ENCODE data around the gene AEN.
"Not testable (repeated sequence)": the region's sequence is repeated elsewhere in the genome, so short reads cannot be mapped to it uniquely, and the experiment has no call there.

AEN gene

DNA sequence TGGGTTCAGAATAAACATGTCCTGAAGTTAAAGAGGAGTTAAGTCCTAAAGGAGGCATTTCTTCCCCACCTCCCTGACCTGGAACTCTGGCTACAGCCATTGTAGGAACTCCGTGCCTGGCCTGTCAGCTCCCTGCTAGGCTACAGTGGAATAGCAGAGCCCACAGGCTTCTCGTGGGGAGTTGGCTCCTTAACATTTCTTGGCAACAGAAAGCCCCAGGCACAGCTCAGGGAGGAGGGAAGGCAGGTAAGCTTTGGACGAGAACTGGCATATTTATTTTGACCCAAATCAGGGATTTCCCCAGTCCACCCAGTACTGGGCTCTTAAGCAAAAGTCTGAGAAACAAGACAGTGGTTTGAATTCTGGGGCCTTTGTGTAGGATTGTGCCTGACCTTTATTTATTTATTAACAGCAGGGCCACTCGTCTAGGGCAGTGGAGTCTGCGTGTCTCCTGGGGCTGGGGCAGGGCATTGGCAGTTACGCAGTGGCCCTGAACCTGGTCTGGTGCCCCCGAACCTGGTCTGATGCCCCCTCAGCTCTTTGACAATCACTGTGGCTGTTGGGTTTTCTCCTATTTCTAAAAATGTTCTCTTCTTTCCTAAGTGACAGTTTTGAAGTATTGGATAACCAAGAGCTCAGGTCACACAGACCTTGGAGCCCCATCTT, 9.8 kb downstream of the AEN start:
- no peak for DNase-seq (ENCODE audit: low read depth in 2 of 3, low spot score in 1 of 3)

DNA sequence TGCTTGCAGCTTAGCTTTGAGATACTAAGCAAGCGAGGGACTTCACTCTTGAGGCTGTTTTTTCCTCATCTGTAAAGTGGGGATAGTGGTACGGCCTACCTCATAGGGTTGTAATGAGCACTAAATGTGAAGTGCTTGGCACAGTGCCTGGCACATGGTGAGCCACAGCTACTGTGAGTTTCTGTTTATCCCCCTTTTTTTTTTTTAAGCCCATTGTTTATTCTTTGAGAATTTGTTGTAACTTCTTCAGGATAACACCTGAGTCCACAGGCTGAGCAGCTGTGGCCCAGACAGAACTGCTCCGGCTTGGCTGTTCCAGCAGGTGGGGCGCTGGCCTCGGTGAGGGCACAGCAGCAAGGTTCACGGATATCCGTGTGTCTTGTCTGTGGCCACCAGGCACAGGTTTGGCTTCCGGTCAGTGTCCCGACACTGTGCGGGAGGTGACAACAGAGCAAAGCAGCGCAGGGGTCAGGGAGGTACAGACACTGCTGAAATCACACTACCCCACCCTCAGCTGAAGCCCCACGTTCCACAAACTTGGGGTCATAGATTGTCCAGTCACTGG, 10.4 kb downstream of the AEN start:
- DNase-seq (ENCODE audit: low read depth in 2 of 3, low spot score in 1 of 3), result no peak

DNA sequence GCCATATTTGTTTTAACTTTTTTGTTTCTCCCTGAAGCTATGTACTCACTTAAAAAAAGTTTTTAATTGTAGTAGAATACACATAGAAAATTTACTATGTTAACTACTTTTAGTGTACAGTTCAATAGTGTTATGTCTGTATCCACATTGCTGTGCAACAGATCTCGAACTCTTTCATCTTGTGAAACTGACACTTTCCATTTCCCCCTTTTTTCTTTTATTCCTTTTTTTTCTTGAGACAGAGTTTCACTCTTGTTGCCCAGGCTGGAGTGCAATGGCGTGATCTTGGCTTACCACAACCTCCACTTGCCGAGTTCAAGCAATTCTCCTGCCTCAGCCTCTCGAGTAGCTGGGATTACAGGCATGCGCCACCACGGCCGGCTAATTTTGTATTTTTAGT, 11.7 kb downstream of the AEN start:
- not testable (repeated sequence) for DNase-seq (ENCODE audit: low read depth in 2 of 3, low spot score in 1 of 3)

DNA sequence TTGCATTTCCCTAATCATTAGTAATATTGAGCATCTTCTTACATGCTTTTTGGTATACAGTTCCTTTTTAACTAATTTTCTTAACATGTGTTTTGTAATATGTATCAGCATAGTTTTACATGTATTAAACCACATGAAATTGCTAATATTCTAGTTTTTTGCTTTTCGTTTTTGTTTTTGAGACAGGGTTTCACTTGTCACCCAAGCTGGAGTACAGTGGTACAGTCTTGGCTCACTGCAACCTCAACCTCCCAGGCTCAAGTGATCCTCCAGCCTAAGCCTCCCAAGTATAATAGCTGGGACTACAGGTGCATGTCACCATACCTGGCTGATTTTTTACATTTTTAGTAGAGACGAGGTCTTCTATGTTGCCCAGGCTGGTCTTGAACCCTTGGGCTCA, 13.3 kb downstream of the AEN start:
- no peak for DNase-seq (ENCODE audit: low read depth in 2 of 3, low spot score in 1 of 3)

DNA sequence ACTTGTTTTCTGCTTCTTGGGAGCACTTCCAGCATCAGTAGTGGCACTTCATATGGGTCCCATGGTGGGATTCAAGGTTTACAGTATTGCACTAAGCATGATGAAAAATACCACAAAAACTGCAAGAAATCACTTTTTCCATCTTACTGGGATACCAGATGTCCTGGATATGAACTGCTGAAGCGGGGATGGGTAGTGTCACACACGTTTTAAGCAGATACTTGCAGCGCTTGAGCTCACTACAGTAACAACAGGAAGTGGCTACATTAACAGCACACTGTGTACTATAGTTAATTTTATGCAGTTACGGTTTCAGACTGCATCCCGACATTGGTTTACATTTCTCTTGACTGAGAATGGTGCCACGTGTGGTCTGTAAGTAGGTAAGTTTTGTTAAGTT, 14.2 kb downstream of the AEN start:
- DNase-seq (ENCODE audit: low read depth in 2 of 3, low spot score in 1 of 3), result no peak

DNA sequence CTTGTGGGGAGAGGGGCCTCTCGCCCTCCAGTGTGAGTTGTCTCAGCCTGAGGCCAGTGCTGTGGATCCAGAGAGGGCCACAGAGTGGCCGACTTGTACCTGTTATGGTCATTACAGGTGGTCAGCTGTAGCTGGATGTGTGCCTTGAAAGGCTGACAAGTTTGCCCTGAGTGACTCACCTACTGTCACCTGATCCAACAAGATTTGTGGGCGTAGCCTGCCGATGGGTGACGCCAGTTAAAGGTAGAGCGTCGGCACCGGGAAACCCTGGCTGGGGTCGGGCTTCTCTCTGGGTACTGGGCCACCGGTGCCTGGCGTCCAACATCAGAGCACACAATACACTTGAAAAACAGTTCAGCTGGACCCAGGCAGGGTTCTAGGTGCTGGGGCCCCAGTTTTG, 14.9 kb downstream of the AEN start:
- DNase-seq (ENCODE audit: low read depth in 2 of 3, low spot score in 1 of 3), result no peak

DNA sequence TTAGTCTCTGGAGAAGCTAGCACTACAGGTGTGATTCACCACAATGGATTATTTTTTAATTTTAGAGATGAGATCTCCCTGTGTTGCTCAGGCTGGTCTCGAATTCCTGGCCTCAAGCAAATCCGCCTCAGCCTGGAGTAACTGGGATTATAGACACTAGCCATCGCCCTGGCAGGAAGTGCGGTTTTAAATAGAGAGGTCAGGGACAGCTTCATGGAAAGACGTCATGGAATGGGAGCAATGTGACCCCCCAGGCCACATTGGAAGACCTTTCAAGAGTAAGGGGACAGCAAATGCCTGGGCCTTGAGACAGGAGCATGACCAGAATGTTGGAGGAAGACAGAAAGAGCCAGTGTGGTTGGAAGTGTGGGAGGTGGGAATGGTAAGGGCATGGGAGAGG, 15.5 kb downstream of the AEN start:
- DNase-seq (ENCODE audit: low read depth in 2 of 3, low spot score in 1 of 3), result no peak

DNA sequence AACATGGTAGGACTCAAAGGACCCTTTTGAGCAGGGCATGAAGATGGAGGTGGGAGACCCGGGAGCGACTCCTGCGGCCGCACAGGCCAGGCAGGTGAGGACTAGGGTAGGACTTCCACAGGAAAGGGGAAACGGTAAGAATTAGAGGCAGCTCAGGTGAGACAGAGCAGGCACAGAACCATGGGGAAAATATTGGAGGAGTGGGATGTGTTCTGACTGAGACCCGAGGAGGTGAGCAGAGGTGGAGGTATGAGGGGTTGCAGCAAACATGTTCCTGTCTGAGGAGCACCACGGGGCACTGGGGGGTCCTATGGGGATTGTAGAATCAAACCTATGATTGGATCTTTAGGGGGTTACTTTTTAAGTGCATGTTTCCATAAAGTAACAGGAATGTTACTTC, 16.3 kb downstream of the AEN start:
- no peak for DNase-seq (ENCODE audit: low read depth in 2 of 3, low spot score in 1 of 3)

DNA sequence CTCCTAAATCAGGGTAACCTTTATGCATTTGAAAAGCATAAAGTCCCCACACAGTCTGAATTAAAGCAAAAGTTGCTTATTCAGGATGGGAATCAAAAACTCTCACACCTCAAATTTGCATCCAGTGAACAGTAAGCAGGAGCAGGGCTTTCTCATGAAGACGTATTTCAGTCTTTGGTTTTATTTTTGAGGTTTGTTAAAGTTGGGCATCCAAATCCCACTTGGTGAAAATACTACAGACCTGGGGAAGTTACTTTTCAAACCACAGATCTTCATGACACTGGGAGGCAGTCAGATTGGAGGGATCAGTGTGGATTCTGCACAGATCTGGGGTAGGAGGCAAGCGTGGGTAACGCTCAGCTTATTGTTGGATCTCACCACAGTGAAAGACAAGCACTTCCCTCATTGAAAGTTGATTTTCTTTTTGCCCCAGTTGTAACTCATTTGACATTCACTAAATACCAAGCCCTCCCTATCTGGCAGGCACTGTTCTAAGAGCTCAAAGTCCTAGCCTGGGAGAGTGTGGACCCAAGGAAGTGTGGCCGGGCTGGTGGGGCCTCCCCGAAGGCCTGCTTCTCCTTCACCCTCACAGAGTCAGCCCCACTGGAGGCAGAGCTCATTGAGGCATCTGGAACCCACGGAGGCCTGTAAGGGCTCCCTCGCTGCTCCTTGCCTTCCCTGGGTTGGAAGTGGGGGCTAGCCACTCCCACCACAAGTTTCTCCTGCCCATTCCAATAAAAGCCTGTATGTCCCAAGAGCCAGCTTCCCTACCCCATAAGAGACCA, 16.9 kb downstream of the AEN start:
- DNase-seq (ENCODE audit: low read depth in 2 of 3, low spot score in 1 of 3), result no peak

DNA sequence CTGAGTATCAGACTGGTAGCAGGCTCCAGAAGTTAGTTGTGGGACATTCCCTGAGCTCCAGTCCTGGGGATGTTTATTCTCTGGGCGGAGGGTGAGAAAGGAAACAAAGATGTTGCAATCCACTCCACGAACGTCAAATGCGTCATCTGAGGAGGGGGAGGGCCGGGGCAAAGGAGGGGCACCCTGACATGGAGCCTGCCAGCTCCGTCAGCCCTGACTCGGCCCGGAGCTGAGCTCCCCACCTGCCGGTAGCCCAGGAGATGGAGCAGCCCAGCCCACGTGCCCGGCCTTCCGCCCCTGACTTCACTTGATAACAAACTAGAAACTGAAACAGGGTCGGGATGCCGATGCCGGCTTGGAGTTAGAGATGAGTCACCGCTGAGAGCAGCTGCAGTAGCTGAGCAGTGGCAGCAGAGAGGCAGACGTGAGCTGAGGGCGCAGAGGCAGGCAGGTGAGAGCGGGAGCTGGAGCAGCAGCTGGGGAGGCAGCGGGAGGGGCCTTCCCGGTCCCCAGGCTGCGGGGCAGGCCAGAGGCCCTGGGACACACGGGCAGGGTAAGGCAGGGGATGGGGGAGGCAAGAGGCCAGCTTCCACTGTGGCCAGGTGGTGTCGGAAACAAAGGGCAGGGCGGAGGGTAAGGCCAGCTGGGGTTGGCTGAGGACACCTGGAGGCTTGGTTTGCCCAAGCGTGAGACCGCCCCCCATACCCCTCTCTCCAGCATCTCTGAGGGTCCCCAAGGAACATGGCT, 17.7 kb downstream of the AEN start, which contains the start of gene ISG20:
Gene ISG20, plus strand, starts transcription at position 391 of the 747 bp plus-strand sequence. Its CDS starts 351 bp downstream, at position 742.
- DNase-seq (ENCODE audit: low read depth in 2 of 3, low spot score in 1 of 3), result peak; percentile 88 to 96 (median 92)

DNA sequence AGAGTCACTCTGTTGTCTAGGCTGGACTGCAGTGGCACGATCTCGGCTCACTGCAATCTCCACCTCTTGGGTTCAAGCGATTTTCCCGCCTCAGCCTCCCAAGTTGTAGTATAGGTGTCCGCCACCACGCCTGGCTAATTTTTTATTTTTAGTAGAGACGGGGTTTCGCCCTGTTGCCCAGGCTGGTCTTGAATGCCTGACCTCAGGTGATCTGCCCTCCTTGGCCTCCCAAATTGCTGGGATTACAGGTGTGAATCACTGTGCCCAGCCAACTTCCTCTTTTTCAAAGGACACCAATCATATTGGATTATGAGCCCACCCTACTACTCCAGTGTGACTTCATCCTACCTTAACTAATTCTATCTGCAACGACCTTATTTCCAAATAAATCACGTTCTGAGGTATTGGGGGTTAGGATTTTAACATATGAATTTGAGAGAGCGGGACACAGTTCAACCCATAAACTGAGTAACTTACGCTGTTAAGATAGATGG, 20.9 kb downstream of the AEN start:
- DNase-seq (ENCODE audit: low read depth in 2 of 3, low spot score in 1 of 3), result no peak

DNA sequence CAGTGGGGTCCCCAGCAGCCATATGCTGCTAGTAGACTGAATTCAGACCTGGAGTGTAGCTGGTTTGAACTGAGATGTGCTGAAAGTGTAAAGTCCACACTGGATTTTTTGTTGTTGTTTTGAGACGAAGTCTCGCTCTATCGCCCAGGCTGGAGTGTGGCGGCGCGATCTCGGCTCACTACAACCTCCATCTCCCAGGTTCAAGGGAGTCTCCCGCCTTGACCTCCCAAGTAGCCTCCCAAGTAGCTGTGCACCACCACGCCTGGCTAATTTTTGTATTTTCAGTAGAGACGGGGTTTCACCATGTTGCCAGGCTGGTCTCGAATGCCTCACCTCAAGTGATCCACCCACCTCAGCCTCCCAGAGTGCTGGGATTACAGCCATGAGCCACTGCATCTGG, 21.4 kb downstream of the AEN start:
- not testable (repeated sequence) for DNase-seq (ENCODE audit: low read depth in 2 of 3, low spot score in 1 of 3)

DNA sequence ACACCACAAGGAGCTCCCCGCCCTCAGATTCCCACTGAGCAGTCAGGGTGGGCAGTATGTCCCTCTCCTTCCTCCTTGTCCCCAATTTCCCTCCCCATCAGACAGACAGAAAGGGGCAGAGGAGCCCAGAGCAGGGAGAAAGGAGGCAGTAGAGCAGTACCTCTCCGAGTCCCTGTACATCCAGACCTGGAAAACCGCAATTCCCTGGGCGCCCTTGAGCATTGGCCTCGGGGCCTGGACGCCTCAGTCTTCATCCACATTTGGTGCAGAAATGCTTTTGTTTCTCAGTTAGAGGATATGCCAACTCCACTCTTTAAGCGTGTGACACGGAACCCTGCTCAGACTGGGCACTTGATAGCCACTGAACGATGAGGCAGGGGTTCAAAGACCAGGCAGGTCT, 23.6 kb downstream of the AEN start:
- DNase-seq (ENCODE audit: low read depth in 2 of 3, low spot score in 1 of 3), result no peak

DNA sequence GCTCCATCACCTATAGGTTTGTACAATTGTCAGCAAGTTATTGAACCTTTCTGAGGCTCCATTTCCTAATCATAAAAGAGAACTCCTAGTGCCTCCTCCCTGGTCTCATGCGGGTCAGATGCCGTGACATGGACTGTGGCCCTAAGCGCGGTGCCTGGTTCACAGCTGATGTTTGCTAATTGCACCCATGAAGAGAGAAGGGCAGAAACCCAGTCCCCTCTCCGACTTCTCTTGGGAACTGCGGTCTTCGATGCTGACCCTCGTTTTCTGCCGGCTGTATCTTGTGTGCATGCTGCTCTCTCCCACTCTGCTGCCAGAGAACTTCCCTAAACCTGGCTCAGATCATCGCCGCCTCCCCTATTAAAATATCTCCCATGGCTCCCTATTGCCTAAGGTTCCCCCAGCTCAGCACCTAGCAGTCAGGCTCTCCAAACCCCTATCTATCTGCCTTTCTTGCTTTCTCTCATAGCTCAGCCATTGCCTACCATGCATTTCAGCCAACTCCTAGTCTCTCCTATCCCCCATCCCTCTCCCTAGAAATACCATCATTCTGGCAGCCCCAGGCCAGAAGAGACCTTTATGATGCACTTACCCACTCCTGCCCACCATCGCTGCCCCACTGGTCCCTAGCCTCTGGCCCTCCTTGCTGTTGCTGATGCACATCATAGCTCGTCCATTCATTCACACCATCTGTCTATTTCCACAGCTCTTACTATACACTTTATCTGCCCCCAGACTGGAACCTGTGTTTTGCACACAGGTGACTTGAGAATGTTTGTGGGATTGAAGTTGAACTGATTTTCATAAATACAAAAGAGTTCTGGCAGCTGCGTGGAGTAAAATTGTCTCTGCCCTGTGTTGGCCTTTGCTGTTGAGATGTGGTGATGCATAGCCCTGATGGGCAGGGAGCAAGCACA, 24.3 kb downstream of the AEN start:
- DNase-seq (ENCODE audit: low read depth in 2 of 3, low spot score in 1 of 3), result no peak

DNA sequence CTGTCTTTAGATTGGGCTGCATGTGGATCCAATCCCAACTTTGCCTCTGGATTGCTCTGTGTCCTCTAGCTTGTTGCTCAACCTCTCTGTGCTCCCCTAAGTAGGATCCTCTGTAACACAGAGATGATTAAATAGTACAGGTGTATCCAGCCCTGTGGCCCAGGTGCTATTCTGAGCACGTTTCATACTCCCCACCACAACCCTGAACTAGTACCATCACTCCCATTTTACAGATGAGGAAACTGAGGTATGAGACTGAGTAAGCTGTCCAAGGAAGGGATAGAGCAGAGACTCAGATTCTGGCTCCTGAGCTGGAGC, 24.9 kb downstream of the AEN start:
- DNase-seq (ENCODE audit: low read depth in 2 of 3, low spot score in 1 of 3), result no peak

DNA sequence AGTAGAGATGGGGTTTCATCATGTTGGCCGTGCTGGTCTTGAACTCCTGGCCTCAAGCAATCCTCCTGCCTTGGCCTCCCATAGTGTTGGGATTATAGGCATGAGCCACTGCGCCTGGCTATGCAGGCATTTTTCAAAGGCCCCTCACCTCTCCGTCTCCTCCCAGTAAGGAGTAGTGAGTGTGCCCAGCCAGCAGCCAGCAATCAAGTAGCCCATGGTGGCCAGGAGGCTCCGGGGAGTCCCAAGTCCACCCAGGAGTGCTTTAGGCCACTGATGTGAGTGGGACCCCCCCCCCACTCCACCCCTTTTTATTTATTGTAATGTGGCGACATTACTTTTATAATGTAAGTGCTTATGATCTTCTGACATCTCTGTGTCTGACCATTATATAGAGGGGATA, 25.8 kb downstream of the AEN start:
- no peak for DNase-seq (ENCODE audit: low read depth in 2 of 3, low spot score in 1 of 3)

DNA sequence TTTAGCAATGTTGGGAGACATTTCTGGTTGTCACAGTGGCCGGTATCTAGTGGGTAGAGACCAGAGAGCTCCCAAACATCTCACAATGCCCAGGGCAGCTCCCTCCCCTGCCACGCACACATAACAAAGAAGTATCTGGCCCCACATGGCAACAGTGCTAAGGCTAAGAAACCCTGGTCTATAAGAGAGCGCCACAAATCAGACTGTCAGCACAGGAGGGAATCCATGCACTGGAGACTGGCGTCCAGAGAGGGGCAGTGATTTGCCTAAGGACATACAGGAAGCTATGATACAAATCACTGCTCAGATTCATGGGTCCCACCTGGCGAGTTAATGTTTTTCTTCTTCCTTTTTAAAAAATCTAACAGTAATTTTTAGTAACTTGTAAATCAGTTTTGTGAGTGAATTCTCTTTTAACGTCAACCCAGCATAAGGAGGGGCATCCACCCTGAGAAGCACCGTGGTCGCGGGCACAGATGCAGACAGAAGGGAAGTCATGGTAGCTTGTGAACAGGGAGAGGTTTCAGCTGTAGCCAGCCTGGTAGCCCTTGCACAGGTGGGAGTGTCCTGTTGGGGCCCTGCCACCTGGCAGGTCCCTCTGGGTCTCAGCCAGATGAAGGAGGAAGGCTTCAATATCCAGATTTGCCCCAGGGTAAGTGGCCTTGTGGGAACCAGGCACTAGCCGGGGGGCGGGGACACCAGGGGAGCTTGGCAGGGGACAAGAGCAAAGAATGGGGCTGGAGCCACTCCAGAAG, 26.4 kb downstream of the AEN start:
- no peak for DNase-seq (ENCODE audit: low read depth in 2 of 3, low spot score in 1 of 3)

DNA sequence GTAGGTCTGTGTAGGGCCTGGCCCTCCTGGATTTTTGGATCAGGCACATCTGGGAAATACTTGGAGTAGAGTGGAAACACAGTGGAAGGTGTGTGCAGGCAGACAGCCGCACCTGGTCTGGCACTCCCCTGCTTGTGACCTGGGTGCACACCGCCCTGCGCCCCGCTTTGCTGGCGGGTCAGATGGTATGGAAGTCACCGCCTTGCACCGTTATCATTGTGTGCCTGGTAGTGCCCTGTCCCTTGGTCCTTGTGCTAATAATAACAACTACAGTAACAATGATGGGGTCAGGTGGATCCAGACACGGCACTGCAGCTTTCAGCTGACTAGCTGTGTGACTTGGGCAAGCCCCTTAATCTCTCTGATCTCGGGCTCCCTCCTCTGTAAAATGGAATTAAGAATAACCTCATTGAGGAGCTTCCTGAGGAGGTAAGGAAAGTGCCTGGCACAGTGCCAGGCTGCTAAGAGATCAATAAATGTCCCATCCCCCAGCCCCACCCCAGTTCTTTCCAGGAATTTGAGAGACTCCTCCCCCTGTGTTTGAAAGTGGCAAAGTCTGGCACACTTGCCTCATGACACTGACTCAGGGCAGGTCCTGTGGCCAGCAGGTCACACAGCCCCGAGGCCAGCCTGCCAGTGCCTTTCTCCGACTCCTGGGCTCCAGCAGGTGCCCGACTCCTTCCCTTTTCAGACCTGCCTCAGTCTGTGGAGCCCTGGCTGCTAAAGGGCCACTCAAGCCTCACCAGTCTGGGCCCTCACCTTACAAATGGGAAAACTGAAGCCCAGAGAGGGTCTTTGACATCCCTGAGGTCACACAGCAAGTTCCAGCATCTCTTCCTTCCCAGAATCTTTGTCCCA, 27.4 kb downstream of the AEN start:
- DNase-seq (ENCODE audit: low read depth in 2 of 3, low spot score in 1 of 3), result no peak

DNA sequence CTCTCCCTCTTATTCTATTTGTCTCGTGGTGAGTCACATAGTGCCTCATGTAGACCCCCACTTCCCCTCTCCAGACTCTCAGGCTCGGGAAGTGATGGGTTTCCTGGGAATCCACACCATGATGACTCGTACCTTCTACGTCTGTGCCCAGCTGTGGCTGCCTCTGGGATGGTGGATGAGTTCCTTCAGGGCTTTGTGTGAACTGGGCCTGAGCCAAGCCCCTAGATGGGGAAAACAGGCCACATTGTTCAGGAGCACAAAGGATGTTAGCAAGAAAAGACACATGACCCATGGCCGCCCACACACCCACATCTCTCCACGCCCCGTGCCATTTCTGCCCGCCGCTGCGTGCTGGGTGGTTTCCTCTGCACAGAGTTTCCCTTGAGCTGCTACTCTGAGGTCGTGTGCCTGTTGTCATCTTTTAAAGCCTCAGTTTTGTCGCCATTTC, 28.2 kb downstream of the AEN start:
- peak; percentile 62 to 76 (median 67) for DNase-seq (ENCODE audit: low read depth in 2 of 3, low spot score in 1 of 3)

Data from stimulated activated CD4-positive, alpha-beta T cell treated with anti-CD3 and anti-CD28 coated beads, Interleukin-12 subunit alpha, Interleukin-12 subunit beta, amount 100 ng/mL, for 48 hours (primary cell).